ENCODE results near the gene RBP3. TPM values are rescaled to one million over a fixed set of nuclear protein-coding genes. Genes with fewer than 3 reads are reported as not detected.

RBP3 gene
- polyA plus RNA-seq, 1 donor from 2014 or later: not detected

GRCh38 chr10:47376522-47377220 lies 28.5 kb downstream of the RBP3 start (continued):
- no peak for TF ChIP-seq REST (IDR thresholded peaks at IDR 0.05; ENCODE audit: borderline replicate concordance)
- TF ChIP-seq RAD21 (conservative IDR thresholded peaks at IDR 0.05): no peak

- Histone ChIP-seq H2AFZ (ENCODE audit: low read depth, low read length) (no peak overlapping the region), H4K20me1 (ENCODE audit: insufficient read depth) (no peaks in the 10 kb centered on the region), H3K79me2 (replicated peaks; ENCODE audit: insufficient read depth, low read length) (no peaks in the 10 kb centered on the region), H3K9me2 (ENCODE audit: insufficient read depth, low read length) (no peaks in the 10 kb centered on the region), H3F3A (ENCODE audit: insufficient read depth, low read length, poor library complexity, severe bottlenecking) (no peaks in the 10 kb centered on the region), H3K9me3 (ENCODE audit: low read length) (no peaks in the 10 kb centered on the region), H3K9ac (ENCODE audit: low read length) (no peak overlapping the region), H3K4me2 (ENCODE audit: low read length) (no peak overlapping the region), H3K36me3 (ENCODE audit: insufficient read depth, low read length) (no peaks in the 10 kb centered on the region), H3K4me3 (ENCODE audit: low read length) (no peak overlapping the region), H3K27ac (ENCODE audit: low read length) (no peak overlapping the region), H3K27me3 (ENCODE audit: insufficient read depth, low read depth, low read length) (no peaks in the 10 kb centered on the region)
- TF ChIP-seq RAD21 (conservative IDR thresholded peaks at IDR 0.05) (no peak), REST (IDR thresholded peaks at IDR 0.05; ENCODE audit: borderline replicate concordance) (no peak), MXI1 (conservative IDR thresholded peaks at IDR 0.05; ENCODE audit: poor library complexity, severe bottlenecking) (no peak), TAF1 (IDR thresholded peaks at IDR 0.05; ENCODE audit: low read depth) (no peak), CTCF (IDR thresholded peaks at IDR 0.05; ENCODE audit: poor library complexity, severe bottlenecking) (no peak), EP300 (conservative IDR thresholded peaks at IDR 0.05; ENCODE audit: poor library complexity, severe bottlenecking) (no peak)
These were observed 30.0 kb downstream of the RBP3 start for GRCh38 chr10:47378183-47378510.

All from neural cell (in vitro differentiated cells).